ENCODE measurements around the gene DNAJC22. TPM values are rescaled to one million over a fixed set of nuclear protein-coding genes. Genes with fewer than 3 reads are reported as not detected.
A peak's percentile ranks its signal among the peaks of the same experiment; 100 is the strongest.

The DNAJC22 gene
- total and polyA plus RNA-seq, 9 of the 15 experiments (the other 6 are each of a cell fraction or from before 2014, with no cell fraction given), result 0.10 to 1.2 (median 0.47) TPM

- TF ChIP-seq E2F5 (CRISPR knock-in tag; IDR thresholded peaks at IDR 0.05) (peak; percentile 55; the same call in 1 of the 2 replicates), LEF1 (IDR thresholded peaks at IDR 0.05) (no peak), PML (IDR thresholded peaks at IDR 0.05; ENCODE audit: low read length) (peak; percentile 80; the same call in 1 of the 2 replicates), E2F6 (IDR thresholded peaks at IDR 0.05; ENCODE audit: borderline replicate concordance in 1 of 2, extremely low read depth in 1 of 2, insufficient read depth in 1 of 2, insufficient read length in 1 of 2, low read depth in 1 of 2, low read length in 1 of 2, poor library complexity in 1 of 2, severe bottlenecking in 1 of 2) (peak; percentile 79 to 86), SAP30 (IDR thresholded peaks at IDR 0.05; ENCODE audit: borderline replicate concordance, insufficient read depth, low read depth, low read length, poor library complexity, severe bottlenecking) (no peak), JUNB (CRISPR knock-in tag; conservative IDR thresholded peaks at IDR 0.05) (no peak), ZNF586 (CRISPR knock-in tag; conservative IDR thresholded peaks at IDR 0.05) (no peak), KLF1 (tag; IDR thresholded peaks at IDR 0.05) (no peak), CTCF (IDR thresholded peaks at IDR 0.05 in 2 of 3, conservative IDR thresholded peaks at IDR 0.05 in 1 of 3; ENCODE audit: insufficient read depth in 2 of 3, low read depth in 1 of 3, low read length in 3 of 3) (peak in 2 of 3 experiments; percentile 34 to 35; a peak in 2 of 6 replicates), ZHX1 (conservative IDR thresholded peaks at IDR 0.05; ENCODE audit: low read length) (no peak), PATZ1 (CRISPR knock-in tag; IDR thresholded peaks at IDR 0.05; ENCODE audit: borderline replicate concordance) (no peak), ZNF395 (CRISPR knock-in tag; IDR thresholded peaks at IDR 0.05) (peak; percentile 92), MEIS2 (IDR thresholded peaks at IDR 0.05; ENCODE audit: partially characterized antibody) (peak; percentile 85)
Observed at GRCh38 chr12:49366652-49367380, 20.1 kb downstream of the DNAJC22 start (continued).
